GM10847 (cell line): ENCODE data around the gene IQGAP2.

Source experiments
- POLR2A ChIP-seq: IDR thresholded peaks from 2 replicates; pipeline ENCODE4 v1.6.1; 2011; ENCODE audit not compliant: insufficient read length; ENCODE audit errors: extremely low read depth

The IQGAP2 gene

DNA sequence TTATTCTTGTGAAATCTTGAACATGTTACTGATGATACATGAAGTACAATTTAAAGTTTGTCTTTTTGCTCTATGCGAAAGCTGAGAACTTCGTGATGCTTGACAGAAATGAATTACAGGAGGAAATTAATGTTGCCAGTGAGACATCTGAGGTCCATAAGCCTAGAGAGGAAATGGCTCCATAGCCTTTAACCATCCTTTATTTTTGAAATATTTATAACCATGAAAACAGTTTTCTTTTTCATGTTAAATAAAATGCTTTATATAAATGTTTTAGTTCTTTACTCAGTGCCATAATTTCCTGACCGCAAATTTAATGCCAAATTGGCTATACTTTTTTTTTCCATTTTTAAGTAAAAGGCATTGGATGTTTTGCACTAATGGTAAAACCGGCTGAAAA lies 191.0 kb downstream of the IQGAP2 start:
- TF ChIP-seq POLR2A, result no peak

DNA sequence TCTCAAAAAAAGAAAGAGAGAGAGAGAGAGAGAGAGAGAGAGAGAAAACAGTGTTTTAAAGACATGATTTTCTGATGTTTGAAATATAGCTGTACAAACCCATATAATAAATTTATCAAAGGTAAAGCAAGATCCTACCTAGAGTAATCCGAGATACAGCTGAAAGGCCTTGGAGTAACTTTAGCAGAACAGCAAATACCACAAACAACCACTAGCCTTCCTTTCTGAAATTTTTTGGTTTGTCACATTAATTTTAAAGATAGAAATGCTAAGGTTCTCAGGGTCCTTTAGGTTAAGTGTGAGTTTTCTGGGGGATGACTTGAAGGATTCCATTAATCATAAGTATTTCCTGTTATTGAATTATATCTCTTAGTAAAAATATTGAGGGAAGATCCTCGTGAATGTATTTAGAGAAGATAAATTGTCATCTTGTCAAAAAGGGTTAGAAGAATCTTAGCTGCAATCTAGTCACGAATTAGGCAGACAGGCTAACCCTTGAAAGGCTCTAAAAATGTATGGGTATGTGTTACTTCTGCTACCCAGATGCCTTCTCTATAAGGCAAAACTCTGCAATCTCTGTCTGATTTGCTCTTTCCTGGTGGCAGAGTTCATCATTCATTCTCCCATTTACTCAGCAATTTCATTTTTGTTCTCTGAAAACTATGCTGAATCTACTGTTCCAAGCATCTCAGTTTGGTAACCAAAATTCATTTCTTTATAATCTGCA lies 192.8 kb downstream of the IQGAP2 start:
- no peak for TF ChIP-seq POLR2A

DNA sequence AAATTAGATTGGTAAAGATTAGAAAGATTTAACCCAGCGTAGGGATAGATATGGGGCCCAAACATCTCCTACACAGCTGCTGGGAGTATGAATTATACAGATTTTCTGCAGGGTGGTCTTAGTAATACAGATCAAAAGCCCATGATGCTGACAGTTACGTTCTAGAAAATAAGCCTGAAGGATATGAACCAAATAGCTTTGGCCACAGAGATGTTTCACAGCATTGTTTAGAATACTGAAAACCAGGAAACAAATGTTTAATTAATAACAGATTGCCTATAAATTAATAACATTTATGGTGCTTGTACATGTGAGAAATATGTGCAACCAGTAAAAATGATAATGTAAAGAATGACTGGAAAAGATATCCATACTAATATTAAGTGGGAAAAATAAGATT lies 195.4 kb downstream of the IQGAP2 start:
- no peak for TF ChIP-seq POLR2A

DNA sequence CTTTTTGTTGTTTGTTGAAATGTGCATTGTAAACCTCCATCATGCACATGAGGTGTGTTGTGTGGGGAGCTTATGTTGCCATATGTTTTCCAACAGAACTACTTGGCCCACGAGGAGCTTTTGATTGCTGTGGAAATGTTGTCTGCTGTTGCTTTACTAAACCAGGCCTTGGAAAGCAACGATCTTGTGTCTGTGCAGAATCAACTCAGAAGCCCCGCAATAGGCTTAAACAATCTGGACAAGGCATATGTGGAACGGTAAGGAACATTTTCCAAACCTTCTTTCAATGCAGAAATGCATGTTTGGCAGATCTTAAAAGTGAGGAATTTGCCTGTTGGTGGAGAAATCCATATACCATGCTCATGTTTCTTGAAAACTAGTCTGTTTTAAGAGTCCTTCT lies 197.6 kb downstream of the IQGAP2 start:
- no peak for TF ChIP-seq POLR2A

DNA sequence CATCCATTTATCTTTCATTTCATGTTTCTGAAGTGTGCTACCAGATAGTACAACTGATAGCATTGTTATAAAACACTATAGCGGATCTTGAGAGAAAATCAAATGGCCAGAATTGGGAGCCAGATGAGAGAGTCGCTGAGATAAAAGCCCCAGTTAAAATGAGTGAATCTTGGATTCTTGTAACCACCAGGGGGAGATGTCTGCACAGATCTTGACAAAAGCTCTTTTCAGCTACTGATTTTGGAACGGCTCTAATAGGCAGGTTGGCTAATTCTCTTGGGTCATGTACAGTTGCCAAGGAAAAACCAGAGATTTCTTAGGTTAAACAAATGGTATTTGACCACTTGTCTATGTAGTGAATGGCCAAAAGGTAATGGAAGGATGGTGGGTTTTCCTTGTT lies 198.4 kb downstream of the IQGAP2 start:
- TF ChIP-seq POLR2A, result no peak

DNA sequence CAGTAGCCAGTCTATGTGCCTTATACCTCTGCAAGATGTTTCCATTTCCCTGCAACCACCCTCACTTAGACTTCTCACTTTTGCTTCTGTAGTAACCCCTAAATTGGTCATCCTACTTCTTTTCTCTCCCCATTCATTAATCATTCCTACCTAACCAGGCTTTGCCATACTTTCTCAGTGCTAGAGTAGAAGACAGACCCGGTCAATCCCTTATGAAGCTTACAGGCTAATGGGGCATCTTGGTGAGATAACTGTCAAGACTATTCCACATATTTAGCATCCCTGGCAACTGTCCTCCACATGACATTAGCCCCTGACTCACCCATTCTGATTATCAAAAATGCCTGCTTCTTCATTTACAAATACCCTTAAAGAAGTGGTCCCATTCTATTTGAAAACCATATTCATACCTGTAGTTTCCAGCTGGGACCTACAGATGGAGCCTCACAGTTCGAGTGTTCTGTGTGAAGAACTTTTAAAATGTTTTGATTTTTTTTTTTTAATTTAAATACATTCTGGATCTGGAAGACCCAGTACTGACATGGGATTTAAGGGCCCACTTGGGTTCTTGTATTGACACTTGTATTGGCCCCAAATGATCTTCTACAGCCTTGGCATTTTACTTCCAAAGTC lies 199.1 kb downstream of the IQGAP2 start:
- TF ChIP-seq POLR2A, result no peak

DNA sequence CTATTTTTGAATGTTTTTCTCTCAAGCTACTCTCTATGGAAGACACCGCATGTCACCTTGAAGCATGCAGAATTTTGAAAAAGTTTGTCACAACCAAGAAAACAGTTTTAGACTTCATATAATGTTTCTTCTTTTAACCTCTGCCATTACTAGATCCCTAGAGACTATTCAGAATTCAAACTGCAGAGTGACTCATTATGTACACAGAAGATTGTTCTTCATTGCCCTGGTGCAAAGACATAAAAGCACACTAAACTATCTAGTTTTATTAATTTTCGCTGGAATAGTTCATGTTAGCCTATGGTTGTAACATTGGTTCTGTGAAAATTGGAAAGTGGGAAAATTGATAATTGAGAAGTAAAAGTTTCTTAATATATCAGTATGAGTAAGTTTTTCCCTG lies 201.8 kb downstream of the IQGAP2 start:
- no peak for TF ChIP-seq POLR2A

DNA sequence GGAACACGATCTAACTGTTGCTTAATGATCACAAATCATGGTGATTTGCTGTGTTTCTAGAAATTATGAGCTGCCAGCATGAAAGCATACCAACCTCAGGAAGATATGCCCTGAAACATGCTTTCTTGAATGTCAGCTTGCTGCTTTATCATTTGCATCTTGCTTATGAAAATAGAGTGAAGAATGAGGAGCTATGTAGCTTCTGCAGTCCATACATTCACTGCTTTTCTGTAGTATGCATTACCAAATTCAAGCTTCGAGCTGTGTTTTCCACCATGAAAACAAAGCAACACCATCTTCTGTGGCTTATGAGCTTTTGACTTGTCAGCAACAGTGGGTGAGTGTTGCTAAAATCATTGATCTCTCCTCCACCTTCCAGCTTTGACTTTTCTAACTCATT lies 203.6 kb downstream of the IQGAP2 start:
- no peak for TF ChIP-seq POLR2A

DNA sequence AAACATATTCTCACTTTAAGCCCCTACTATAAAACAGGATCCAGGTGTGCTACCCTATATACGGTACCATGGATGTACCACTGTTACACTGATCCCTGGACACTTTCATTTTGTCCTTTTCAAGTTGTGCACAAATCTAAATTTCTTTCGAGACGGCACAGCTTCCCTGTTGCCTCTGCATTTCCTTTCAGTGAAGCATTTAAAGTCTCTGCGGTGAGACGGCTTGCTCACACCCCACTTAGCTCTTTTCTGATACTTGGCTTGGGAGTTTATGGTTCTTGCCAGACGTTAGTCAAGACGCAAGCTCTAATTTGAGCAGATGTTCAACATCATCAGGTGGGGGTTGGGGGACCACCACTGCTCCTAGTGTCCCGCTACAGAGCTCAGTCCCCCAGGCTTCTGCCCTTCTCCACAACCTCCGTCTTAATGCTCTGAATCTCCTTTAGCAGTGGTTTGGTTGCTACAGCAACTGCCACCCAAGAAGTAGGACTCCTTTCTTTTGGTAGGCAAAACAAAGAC lies 204.3 kb downstream of the IQGAP2 start:
- no peak for TF ChIP-seq POLR2A

DNA sequence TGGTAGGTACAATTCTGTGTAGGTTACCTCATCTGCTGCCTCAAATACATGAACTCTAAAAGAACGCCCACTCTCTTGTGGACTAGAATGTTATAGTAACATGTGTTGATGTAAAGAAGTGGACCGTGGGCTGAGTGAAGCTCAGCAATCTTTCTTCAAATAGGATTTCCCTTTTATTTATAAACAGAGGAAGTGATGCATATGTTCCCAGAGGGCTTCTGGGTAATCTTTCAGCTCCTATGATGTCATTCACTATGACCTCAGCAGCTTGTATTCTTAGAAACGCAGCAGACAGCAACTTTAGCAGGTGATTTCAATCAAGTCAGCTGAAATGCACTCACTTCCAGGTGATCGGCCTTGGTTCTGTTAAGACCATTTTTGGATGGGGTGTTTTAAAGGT lies 205.7 kb downstream of the IQGAP2 start:
- no peak for TF ChIP-seq POLR2A

DNA sequence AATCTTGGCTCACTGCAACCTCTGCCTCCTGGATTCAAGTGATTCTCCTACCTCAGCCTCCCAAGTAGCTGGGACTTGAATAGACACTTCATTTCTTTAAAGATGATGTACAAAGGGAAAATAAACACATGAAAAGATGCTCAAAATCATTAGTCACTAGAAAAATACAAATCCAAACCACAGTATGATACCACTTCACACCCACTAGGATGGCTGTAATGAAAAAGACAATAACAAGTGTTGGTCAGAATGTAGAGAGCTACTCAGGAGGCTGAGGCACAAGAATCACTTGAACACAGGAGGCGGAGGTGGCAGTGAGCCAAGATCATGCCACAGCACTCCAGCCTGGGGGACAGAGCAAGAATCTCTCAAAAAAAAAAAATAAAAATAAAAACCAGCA lies 207.1 kb downstream of the IQGAP2 start:
- no peak for TF ChIP-seq POLR2A

DNA sequence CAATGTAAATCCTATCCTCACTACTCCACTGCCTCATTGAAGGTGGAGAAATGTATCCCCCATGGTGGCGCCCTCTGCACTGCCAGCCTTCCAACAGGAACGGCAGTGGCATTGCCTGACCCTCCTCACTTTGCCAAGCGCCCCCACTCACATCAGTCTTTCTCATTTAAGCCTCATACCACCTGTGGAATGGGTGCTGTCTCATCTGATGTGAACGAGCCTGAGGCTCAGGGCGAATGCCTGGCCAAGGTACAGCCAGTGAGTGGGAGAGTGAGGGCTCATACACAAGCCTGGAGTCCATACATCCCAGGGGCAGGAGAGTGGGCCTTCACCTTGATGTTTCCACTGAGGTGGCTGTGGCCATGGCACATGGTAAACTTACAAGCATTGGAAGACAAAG lies 209.9 kb downstream of the IQGAP2 start:
- TF ChIP-seq POLR2A, result no peak

DNA sequence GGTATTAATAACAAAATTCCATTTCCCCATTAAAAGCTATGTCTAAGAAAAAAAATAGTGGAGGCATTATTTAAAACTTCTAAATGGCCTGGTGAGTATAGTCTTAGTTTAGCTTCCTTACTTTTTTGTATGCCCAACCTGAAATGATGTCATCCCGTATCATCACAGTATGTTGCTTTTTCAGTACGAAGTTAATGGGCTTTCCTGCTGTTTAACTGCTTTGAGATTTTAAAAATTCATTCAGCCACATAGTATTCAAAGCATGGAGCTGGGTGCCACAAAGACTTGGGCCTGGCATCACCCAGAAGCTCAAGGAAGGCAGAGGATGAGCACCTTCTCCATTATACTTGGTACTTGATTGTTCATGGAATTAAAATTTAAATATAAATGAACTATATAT lies 212.7 kb downstream of the IQGAP2 start:
- no peak for TF ChIP-seq POLR2A

DNA sequence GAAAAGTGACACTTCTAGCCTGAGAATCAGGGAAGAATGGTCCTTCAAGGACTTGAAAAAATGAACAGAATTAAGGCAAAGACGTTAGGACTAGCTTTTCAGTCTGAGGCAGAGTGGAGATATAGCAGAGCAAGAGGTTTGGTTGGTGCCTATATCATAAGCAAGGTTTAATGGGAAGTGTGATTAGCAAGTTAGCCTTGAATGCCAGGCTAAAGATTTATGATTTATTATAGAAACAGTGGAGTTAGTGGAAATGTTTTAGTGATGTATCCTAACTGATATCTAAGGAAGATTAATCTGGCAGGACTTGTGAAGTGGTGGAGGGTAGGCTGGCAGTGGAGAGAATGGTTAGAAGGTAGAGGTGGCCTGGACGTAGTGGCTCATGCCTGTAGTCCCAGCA lies 213.1 kb downstream of the IQGAP2 start:
- TF ChIP-seq POLR2A, result no peak

DNA sequence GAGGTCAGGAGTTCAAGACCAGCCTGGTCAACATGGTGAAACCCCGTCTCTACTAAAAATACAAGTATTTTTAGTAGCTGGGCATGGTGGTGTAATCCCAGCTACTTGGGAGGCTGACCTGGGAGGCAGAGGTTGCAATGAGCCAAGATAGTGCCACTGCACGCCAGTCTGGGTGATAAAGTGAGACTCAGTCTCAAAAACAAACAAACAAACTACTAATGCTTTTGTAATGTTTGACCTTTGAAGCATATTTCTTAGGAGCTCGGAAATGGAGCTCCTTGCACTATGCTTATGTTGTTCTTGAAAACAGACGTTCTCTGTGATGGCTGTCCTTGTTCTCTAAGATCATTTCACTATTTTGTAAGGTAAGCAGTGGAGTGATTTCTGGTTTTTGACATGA lies 214.1 kb downstream of the IQGAP2 start:
- TF ChIP-seq POLR2A, result no peak

DNA sequence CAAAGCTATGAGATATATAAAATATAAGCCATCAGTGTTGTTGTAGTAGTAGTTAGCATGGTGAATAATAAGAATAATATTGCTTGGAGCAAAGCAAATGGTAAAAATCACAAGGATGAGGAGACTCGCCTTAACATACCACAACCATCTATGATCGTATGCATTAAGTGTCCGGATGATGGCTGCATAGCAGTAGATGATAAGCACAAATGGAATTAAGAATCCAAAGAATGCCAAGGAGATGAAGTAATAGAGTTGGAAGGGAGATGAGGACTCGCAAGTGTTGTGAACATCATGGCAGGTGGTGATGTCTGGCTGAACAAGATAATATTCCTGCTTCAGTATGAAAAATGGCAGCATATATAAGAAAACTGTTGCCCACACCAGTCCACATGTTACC lies 214.6 kb downstream of the IQGAP2 start:
- TF ChIP-seq POLR2A, result no peak

DNA sequence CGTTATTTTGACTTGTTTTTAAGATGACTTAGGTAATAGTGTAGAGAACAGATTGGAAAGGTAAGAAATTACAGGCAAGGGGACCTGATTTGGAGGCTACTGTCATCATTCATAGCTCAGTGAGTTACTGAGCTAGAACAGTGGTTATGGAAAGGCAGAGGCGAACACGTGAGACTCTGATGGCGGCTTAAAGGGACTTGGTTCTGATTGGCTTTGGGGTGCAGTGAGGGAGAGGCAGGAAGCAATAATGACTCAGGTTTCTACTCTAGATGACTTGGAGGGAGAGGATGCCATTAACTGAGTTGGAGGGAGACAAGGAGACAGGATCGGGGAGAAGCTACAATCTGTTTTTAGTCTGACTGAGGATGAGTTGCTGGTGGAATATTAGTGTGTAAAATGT lies 217.1 kb downstream of the IQGAP2 start:
- no peak for TF ChIP-seq POLR2A
